Measurements from ENCODE around the gene DHDH. TPM values are rescaled to one million over a fixed set of nuclear protein-coding genes. Genes with fewer than 3 reads are reported as not detected.
"Not testable (repeated sequence)": the region's sequence is repeated elsewhere in the genome, so short reads cannot be mapped to it uniquely, and the experiment has no call there.

The DHDH gene
- total RNA-seq, 1 experiment from 2014 or later = 3.3 TPM

- H3K36me3 ChIP-seq (ENCODE audit: control insufficient read depth, insufficient read depth, low read length) = peaks cover 10% of the 10 kb centered on the region
- H3K9me3 ChIP-seq = no peaks in the 10 kb centered on the region
- H3K27me3 ChIP-seq (replicated peaks; ENCODE audit: control insufficient read depth, insufficient read depth, low read length) = no peaks in the 10 kb centered on the region
- no peaks in the 10 kb centered on the region for H3K4me1 Mint-ChIP-seq (ENCODE audit: low read depth, unreplicated experiment)
- BruUV-seq (replicated peaks) = no TSS peak
- ChIA-PET POLR2A (interaction anchor here (0.6 kb wide), 1 partner anchor 212 kb away, joined by 5 read pairs; no protein-coding TSS in a partner anchor), CTCF (no interaction called here)
- H3K4me3 Mint-ChIP-seq (ENCODE audit: unreplicated experiment) = no peak overlapping the region
- no peaks in the 10 kb centered on the region for H3K27me3 Mint-ChIP-seq (ENCODE audit: insufficient read depth, unreplicated experiment)
- no peak for DNase-seq
- no peak overlapping the region for H3K4me3 ChIP-seq (ENCODE audit: low read depth, low read length)
- H3K4me1 ChIP-seq = no peaks in the 10 kb centered on the region
- peaks cover 34% of the 10 kb centered on the region for H3K36me3 Mint-ChIP-seq (ENCODE audit: insufficient read depth, unreplicated experiment)
- TF ChIP-seq, protein P1, sequence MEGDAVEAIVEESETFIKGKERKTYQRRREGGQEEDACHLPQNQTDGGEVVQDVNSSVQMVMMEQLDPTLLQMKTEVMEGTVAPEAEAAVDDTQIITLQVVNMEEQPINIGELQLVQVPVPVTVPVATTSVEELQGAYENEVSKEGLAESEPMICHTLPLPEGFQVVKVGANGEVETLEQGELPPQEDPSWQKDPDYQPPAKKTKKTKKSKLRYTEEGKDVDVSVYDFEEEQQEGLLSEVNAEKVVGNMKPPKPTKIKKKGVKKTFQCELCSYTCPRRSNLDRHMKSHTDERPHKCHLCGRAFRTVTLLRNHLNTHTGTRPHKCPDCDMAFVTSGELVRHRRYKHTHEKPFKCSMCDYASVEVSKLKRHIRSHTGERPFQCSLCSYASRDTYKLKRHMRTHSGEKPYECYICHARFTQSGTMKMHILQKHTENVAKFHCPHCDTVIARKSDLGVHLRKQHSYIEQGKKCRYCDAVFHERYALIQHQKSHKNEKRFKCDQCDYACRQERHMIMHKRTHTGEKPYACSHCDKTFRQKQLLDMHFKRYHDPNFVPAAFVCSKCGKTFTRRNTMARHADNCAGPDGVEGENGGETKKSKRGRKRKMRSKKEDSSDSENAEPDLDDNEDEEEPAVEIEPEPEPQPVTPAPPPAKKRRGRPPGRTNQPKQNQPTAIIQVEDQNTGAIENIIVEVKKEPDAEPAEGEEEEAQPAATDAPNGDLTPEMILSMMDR (IDR thresholded peaks at IDR 0.05; ENCODE audit: insufficient read depth in 1 of 2, low read depth in 1 of 2, low read length in 1 of 2, severe bottlenecking in 1 of 2, unreplicated experiment in 1 of 2) = no peak
- no peak overlapping the region for H3K27ac Mint-ChIP-seq (ENCODE audit: unreplicated experiment)
- no peaks in the 10 kb centered on the region for H3K9me3 Mint-ChIP-seq (ENCODE audit: unreplicated experiment)
- intact Hi-C loops (cut with micrococcal nuclease; ENCODE audit: unreplicated experiment) = no loop called here
Measured at GRCh38 chr19:48915757-48916156, 17.7 kb upstream of the DHDH start.

GRCh38 chr19:48918071-48918470 is 15.4 kb upstream of the DHDH start:
- ChIA-PET POLR2A (interaction anchor here (0.7 to 1.1 kb wide), 3 partner anchors 15 to 46 kb away, joined by 3 to 9 read pairs (median 5); partner anchors contain the start of gene DHDH), CTCF (interaction anchor here (1.1 kb wide), 1 partner anchor 18 kb away, joined by 3 read pairs; the partner anchor contains the start of gene NUCB1)
- peaks cover 8% of the 10 kb centered on the region for H3K36me3 ChIP-seq (ENCODE audit: control insufficient read depth, insufficient read depth, low read length)
- Mint-ChIP-seq H3K27me3 (ENCODE audit: insufficient read depth, unreplicated experiment) (no peaks in the 10 kb centered on the region), H3K4me1 (ENCODE audit: low read depth, unreplicated experiment) (no peaks in the 10 kb centered on the region), H3K27ac (ENCODE audit: unreplicated experiment) (no peak overlapping the region), H3K36me3 (ENCODE audit: insufficient read depth, unreplicated experiment) (peaks cover 30% of the 10 kb centered on the region), H3K4me3 (ENCODE audit: unreplicated experiment) (no peak overlapping the region), H3K9me3 (ENCODE audit: unreplicated experiment) (no peaks in the 10 kb centered on the region)
- H3K4me3 ChIP-seq (ENCODE audit: low read depth, low read length) = no peak overlapping the region
- no peaks in the 10 kb centered on the region for H3K27me3 ChIP-seq (replicated peaks; ENCODE audit: control insufficient read depth, insufficient read depth, low read length)
- no peaks in the 10 kb centered on the region for H3K4me1 ChIP-seq
- TF ChIP-seq, protein P1 (IDR thresholded peaks at IDR 0.05; ENCODE audit: insufficient read depth in 1 of 2, low read depth in 1 of 2, low read length in 1 of 2, severe bottlenecking in 1 of 2, unreplicated experiment in 1 of 2) = no peak
- BruUV-seq (replicated peaks) = no TSS peak
- no peaks in the 10 kb centered on the region for H3K9me3 ChIP-seq
- no peak for DNase-seq
- intact Hi-C loops (cut with micrococcal nuclease; ENCODE audit: unreplicated experiment) = no loop called here

- Mint-ChIP-seq H3K36me3 (ENCODE audit: insufficient read depth, unreplicated experiment) (peaks cover 29% of the 10 kb centered on the region), H3K4me3 (ENCODE audit: unreplicated experiment) (no peak overlapping the region)
- no TSS peak for BruUV-seq (replicated peaks)
Measured at GRCh38 chr19:48918801-48919247, 14.7 kb upstream of the DHDH start.

DNA sequence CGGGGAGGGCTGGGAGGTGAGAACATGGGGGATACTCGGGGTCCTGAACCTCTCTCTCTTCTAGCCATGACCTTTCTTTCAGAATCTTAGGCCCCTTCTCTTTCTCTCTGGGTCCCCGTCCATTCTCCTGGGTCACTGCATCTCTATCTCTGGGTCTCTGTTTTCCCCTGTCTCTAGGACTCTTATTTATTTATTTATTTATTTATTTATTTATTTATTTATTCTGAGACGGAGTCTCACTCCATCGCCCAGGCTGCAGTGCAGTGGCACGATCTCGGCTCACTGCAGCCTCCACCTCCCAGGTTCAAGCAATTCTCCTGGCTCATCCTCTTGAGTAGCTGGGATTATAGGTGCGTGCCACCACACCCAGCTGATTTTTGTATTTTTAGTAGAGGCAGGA is 14.2 kb upstream of the DHDH start:
- intact Hi-C loops (cut with micrococcal nuclease; ENCODE audit: unreplicated experiment); DNase-seq; H3K27me3 ChIP-seq (replicated peaks; ENCODE audit: control insufficient read depth, insufficient read depth, low read length); H3K4me3 Mint-ChIP-seq (ENCODE audit: unreplicated experiment); H3K4me3 ChIP-seq (ENCODE audit: low read depth, low read length); H3K9me3 ChIP-seq; BruUV-seq (replicated peaks); H3K27me3 Mint-ChIP-seq (ENCODE audit: insufficient read depth, unreplicated experiment); H3K9me3 Mint-ChIP-seq (ENCODE audit: unreplicated experiment); H3K4me1 ChIP-seq; H3K36me3 ChIP-seq (ENCODE audit: control insufficient read depth, insufficient read depth, low read length); H3K4me1 Mint-ChIP-seq (ENCODE audit: low read depth, unreplicated experiment): not testable (repeated sequence)
- Mint-ChIP-seq H3K36me3 (ENCODE audit: insufficient read depth, unreplicated experiment) (peaks cover 25% of the 10 kb centered on the region), H3K27ac (ENCODE audit: unreplicated experiment) (peak overlapping the region; percentile 14)
- ChIA-PET POLR2A (interaction anchor here (0.5 to 1.1 kb wide), 5 partner anchors 43 to 175 kb away, joined by 4 to 9 read pairs (median 5); no protein-coding TSS in a partner anchor), CTCF (interaction anchor here (1.0 to 1.1 kb wide), 4 partner anchors 14 to 75 kb away, joined by 3 to 5 read pairs (median 3); partner anchors contain the start of genes DHDH and NUCB1)

More at GRCh38 chr19:48918801-48919247, 14.7 kb upstream of the DHDH start:
- Mint-ChIP-seq H3K4me1 (ENCODE audit: low read depth, unreplicated experiment) (no peaks in the 10 kb centered on the region), H3K27me3 (ENCODE audit: insufficient read depth, unreplicated experiment) (no peaks in the 10 kb centered on the region), H3K9me3 (ENCODE audit: unreplicated experiment) (no peaks in the 10 kb centered on the region), H3K27ac (ENCODE audit: unreplicated experiment) (peak overlapping the region; percentile 14)
- DNase-seq = peak; percentile 62 to 64
- Histone ChIP-seq H3K36me3 (ENCODE audit: control insufficient read depth, insufficient read depth, low read length) (peaks cover 3% of the 10 kb centered on the region), H3K9me3 (no peaks in the 10 kb centered on the region), H3K4me3 (ENCODE audit: low read depth, low read length) (no peak overlapping the region), H3K27me3 (replicated peaks; ENCODE audit: control insufficient read depth, insufficient read depth, low read length) (no peaks in the 10 kb centered on the region), H3K4me1 (no peaks in the 10 kb centered on the region)
- TF ChIP-seq, protein P1 (IDR thresholded peaks at IDR 0.05; ENCODE audit: insufficient read depth in 1 of 2, low read depth in 1 of 2, low read length in 1 of 2, severe bottlenecking in 1 of 2, unreplicated experiment in 1 of 2) = no peak
- intact Hi-C loops (cut with micrococcal nuclease; ENCODE audit: unreplicated experiment) = no loop called here
- CTCF ChIA-PET = interaction anchor here (1.0 to 1.1 kb wide), 4 partner anchors 14 to 74 kb away, joined by 3 to 5 read pairs (median 3); partner anchors contain the start of genes DHDH and NUCB1
- POLR2A ChIA-PET = interaction anchor here (0.5 to 1.1 kb wide), 5 partner anchors 15 to 158 kb away, joined by 3 to 9 read pairs (median 5); partner anchors contain the start of gene DHDH
